Spleen (tissue), 11 donors: ENCODE results near the gene ACYP2. TPM values are rescaled to one million over a fixed set of nuclear protein-coding genes. Genes with fewer than 3 reads are reported as not detected.

ENCODE experiments used
- DNase-seq: peaks from one replicate; pipeline ENCODE4 v3.0.0-alpha.2; 2020
- H3K27ac ChIP-seq, 8 donors: fragments of 200-600 bp; sonication (generic) in 7 of 8; 1 replicate in 4 of 8; 2 replicates in 4 of 8; pipeline versions ENCODE4 v1.5.0 to v1.8.0; 2016 to 2021; ENCODE audit warnings: inconsistent platforms in 4 of 8, mild to moderate bottlenecking in 4 of 8, moderate library complexity in 1 of 8
- H3K27me3 ChIP-seq, 7 donors: fragments of 200-600 bp; sonication (generic) in 6 of 7; replicated peaks in 1 of 7; 1 replicate in 4 of 7; 2 replicates in 3 of 7; pipeline versions ENCODE4 v1.5.0 to v1.8.0; 2016 to 2021; ENCODE audit warnings: inconsistent platforms in 3 of 7, mild to moderate bottlenecking in 1 of 7
- H3K36me3 ChIP-seq, 6 donors: fragments of 200-600 bp; sonication (generic) in 5 of 6; 1 replicate in 4 of 6; 2 replicates in 2 of 6; pipeline versions ENCODE4 v1.5.0 to v1.8.0; 2016 to 2021; ENCODE audit warnings: inconsistent platforms in 2 of 6
- H3K4me1 ChIP-seq, 6 donors: fragments of 200-600 bp; sonication (generic) in 5 of 6; 1 replicate in 3 of 6; 2 replicates in 3 of 6; pipeline versions ENCODE4 v1.5.0 to v1.8.0; 2016 to 2021; ENCODE audit warnings: inconsistent platforms in 3 of 6
- H3K4me3 ChIP-seq, 8 donors: fragments of 200-600 bp; sonication (generic) in 7 of 8; 1 replicate in 4 of 8; 2 replicates in 4 of 8; pipeline versions ENCODE4 v1.5.0 to v1.8.0; 2016 to 2021; ENCODE audit warnings: inconsistent platforms in 4 of 8, mild to moderate bottlenecking in 4 of 8, moderate library complexity in 2 of 8
- H3K9me3 ChIP-seq, 8 donors: fragments of 200-600 bp; sonication (generic) in 7 of 8; 1 replicate in 4 of 8; 2 replicates in 4 of 8; pipeline versions ENCODE4 v1.5.0 to v1.8.0; 2016 to 2021; ENCODE audit warnings: inconsistent platforms in 4 of 8
- CTCF ChIP-seq, 11 experiments: fragments of 200-600 bp in 7 of 11; fragments of 450-650 bp in 4 of 11; sonication (generic) in 4 of 11; IDR thresholded peaks in 8 of 11; conservative IDR thresholded peaks in 3 of 11; 1 replicate in 7 of 11; 2 replicates in 4 of 11; pipeline versions ENCODE4 v1.4.0 to v1.8.0; 2016 to 2021; ENCODE audit warnings: antibody characterized with exemption in 11 of 11, inconsistent platforms in 4 of 11, mild to moderate bottlenecking in 1 of 11
- POLR2A ChIP-seq, 3 donors: fragments of 450-650 bp; IDR thresholded peaks; one replicate each; pipeline ENCODE4 v1.5.1; 2017; ENCODE audit warnings: antibody characterized with exemption in 3 of 3, mild to moderate bottlenecking in 1 of 3
- POLR2AphosphoS5 ChIP-seq, 3 donors: sonication (generic); formaldehyde crosslinking; IDR thresholded peaks; one replicate each; pipeline ENCODE4 v1.5.1; 2017; ENCODE audit warnings: antibody characterized with exemption in 3 of 3
- WGBS, 5 donors: extraction: QIAGEN DNeasy Blood & Tissue Kit in 3 of 5; methylation state at CpG; one replicate each; pipeline versions ENCODE4 v1.1.5 to v1.1.7; 2013 to 2018; 5-methylcytosine and 5-hydroxymethylcytosine counted together
- intact Hi-C: fragments of 100-400 bp; cut with DNase I; formaldehyde crosslinking; loops from one replicate; pipeline ENCODE4 v1.15.0; 2023; ENCODE audit warnings: low total_unique reads
- polyA plus RNA-seq, 3 donors: library from polyadenylated mRNA; stranded (reverse); fragments of 200-250 nt; gene quantifications; one replicate each; pipeline ENCODE4 v1.2.1, GENCODE V29; 2013
- total RNA-seq, 7 donors: library from RNA; depleted of rRNA in 3 of 7; stranded (reverse); fragments of >200 nt in 3 of 7; fragmentation: NEBNext Ultra II Directional in 4 of 7; extraction: Animal tissue kit (Norgen Biotek cat#: 25700) in 4 of 7; gene quantifications; one replicate each; pipeline versions ENCODE4 v1.1.0 to v1.2.1, GENCODE V29; 2016 to 2021
- donor health status: healthy with polysubstance abuse.
- donor health status: DM: no; HTN: no; CAD: no; lungs with moderate emphysema.
- donor health status: DM: no; HTN: no; CAD: no.
- donor health status: Bipolar disorder and iron deficiency.
- donor health status: healthy.
- donor health status: DM: no; HTN: no; CAD: no.
- donor health status: DM: yes; HTN: yes; CAD: no.

The ACYP2 gene
- total and polyA plus RNA-seq, 10 donors, result 14.6 to 32.3 (median 21.7) TPM

GRCh38 chr2:54284826-54285225 lies 169.4 kb downstream of the ACYP2 start:
- no peak overlapping the region for H3K27ac ChIP-seq
- 84 to 93% (median 87%) methylated on average over 3 of the region's 3 CpGs for WGBS, 5 donors
- no peaks in the 10 kb centered on the region for H3K27me3 ChIP-seq
- intact Hi-C loops, result no loop called here
- TF ChIP-seq POLR2AphosphoS5 (IDR thresholded peaks at IDR 0.05) (no peak), POLR2A (IDR thresholded peaks at IDR 0.05) (no peak), CTCF (IDR thresholded peaks at IDR 0.05 in 8 of 11, conservative IDR thresholded peaks at IDR 0.05 in 3 of 11) (no peak)
- H3K4me1 ChIP-seq, result no peaks in the 10 kb centered on the region
- no peaks in the 10 kb centered on the region for H3K36me3 ChIP-seq
- H3K4me3 ChIP-seq, result no peak overlapping the region
- DNase-seq, result no peak
- H3K9me3 ChIP-seq, result no peaks in the 10 kb centered on the region

GRCh38 chr2:54285451-54285850 lies 170.0 kb downstream of the ACYP2 start:
- Histone ChIP-seq H3K36me3 (no peaks in the 10 kb centered on the region), H3K9me3 (no peaks in the 10 kb centered on the region), H3K27me3 (no peaks in the 10 kb centered on the region), H3K4me3 (no peak overlapping the region), H3K27ac (no peak overlapping the region), H3K4me1 (no peaks in the 10 kb centered on the region)
- TF ChIP-seq POLR2AphosphoS5 (IDR thresholded peaks at IDR 0.05), result no peak
- TF ChIP-seq CTCF (IDR thresholded peaks at IDR 0.05 in 8 of 11, conservative IDR thresholded peaks at IDR 0.05 in 3 of 11), result no peak
- TF ChIP-seq POLR2A (IDR thresholded peaks at IDR 0.05), result no peak
- 90 to 98% (median 97%) methylated on average over 1 of the region's 1 CpG for WGBS, 5 donors
- intact Hi-C loops, result no loop called here
- DNase-seq, result no peak

GRCh38 chr2:54287532-54287931 lies 172.1 kb downstream of the ACYP2 start:
- H3K27ac ChIP-seq, result no peak overlapping the region
- no peaks in the 10 kb centered on the region for H3K4me1 ChIP-seq
- H3K27me3 ChIP-seq, result no peaks in the 10 kb centered on the region
- H3K4me3 ChIP-seq, result no peak overlapping the region
- H3K36me3 ChIP-seq, result no peaks in the 10 kb centered on the region
- 91 to 100% (median 97%) methylated on average over 2 of the region's 2 CpGs for WGBS, 5 donors
- no peak for TF ChIP-seq POLR2A (IDR thresholded peaks at IDR 0.05)
- H3K9me3 ChIP-seq, result no peaks in the 10 kb centered on the region
- DNase-seq, result no peak
- intact Hi-C loops, result no loop called here

- 88 to 93% (median 90%) methylated on average over 23 of the region's 23 CpGs for WGBS, 5 donors
- intact Hi-C loops, result no loop called here
- peak; percentile 53 for DNase-seq
Observed at GRCh38 chr2:54289917-54290316, 174.5 kb downstream of the ACYP2 start.

More at GRCh38 chr2:54289917-54290316, 174.5 kb downstream of the ACYP2 start:
- no peak overlapping the region for H3K27ac ChIP-seq
- H3K4me1 ChIP-seq, result no peaks in the 10 kb centered on the region
- no peak for TF ChIP-seq POLR2A (IDR thresholded peaks at IDR 0.05)
- TF ChIP-seq POLR2AphosphoS5 (IDR thresholded peaks at IDR 0.05), result no peak
- TF ChIP-seq CTCF (IDR thresholded peaks at IDR 0.05 in 8 of 11, conservative IDR thresholded peaks at IDR 0.05 in 3 of 11), result no peak
- no peak overlapping the region for H3K4me3 ChIP-seq
- no peaks in the 10 kb centered on the region for H3K9me3 ChIP-seq
- H3K36me3 ChIP-seq, result no peaks in the 10 kb centered on the region
- no peaks in the 10 kb centered on the region for H3K27me3 ChIP-seq
